ENCODE data around the gene PLA2G4F.
A peak's percentile ranks its signal among the peaks of the same experiment; 100 is the strongest.

PLA2G4F gene

DNA sequence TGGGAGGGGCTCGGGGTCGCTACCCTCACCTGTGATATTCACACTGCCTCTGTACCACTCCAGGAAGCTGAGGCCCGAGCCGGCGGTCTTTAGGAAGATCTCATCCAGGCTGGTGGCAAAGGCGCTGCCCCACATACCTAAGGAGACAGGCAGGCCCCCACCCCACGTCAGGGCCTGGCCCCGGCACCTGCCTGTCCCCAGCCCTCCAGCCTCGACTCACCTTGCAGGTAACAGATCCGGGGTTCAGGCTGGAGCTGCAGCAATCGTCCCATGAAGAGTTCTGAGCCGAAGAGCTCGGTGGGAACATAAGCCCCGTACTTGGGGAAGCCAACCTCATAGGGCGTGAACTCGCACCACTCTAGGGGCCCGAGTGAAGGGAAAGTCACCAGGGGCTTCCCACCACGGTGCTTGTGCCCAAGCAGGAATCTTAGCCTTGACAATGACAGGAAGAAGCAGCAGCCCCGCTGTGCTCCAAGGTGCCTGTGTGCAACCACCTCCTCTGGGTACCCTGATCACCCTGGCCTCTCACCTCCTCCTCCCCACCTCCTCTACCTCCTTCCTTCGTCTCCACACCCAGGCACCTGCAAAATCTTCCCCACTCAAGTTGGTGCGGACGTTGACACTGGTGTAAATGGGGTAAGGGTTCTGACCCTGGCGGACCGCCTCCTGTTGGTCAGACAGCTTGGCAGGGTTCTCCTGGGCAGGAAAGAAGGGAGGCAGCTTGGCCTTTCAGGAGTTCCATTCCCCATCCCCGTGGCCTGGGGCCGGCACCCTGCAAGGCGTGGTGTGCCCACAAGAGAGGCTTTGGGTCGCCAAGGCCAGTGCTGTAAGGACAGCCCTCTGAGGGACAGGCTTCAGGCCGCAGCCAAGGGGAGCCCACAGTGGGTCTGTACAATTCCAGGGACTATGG lies 10.6 kb downstream of the PLA2G4F start:
- no peak for DNase-seq

DNA sequence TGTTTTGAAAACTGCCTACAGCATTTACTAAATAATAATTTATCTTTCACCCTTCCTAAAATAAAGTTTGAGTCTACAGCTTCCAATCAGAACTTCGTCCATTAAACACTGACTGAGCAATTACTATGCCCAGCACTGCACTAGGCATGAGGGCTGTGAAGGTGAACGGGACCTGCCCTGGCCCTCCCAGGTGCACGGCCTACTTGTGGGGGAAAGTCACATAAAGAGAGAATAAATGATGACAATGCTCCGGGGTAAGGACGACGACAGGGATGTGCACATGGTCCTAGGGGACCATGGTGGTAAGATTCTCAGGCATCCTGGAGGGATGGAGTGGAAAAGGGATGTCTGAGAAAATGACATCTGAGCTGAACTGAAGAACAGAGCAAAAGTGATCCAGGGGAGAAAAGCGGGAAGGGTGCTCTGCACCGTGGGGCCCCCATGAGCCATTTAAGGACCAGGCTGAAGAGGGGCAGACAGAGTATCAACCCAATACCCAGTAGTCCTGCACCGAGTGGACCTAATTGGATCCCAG lies 11.5 kb downstream of the PLA2G4F start:
- no peak for DNase-seq

DNA sequence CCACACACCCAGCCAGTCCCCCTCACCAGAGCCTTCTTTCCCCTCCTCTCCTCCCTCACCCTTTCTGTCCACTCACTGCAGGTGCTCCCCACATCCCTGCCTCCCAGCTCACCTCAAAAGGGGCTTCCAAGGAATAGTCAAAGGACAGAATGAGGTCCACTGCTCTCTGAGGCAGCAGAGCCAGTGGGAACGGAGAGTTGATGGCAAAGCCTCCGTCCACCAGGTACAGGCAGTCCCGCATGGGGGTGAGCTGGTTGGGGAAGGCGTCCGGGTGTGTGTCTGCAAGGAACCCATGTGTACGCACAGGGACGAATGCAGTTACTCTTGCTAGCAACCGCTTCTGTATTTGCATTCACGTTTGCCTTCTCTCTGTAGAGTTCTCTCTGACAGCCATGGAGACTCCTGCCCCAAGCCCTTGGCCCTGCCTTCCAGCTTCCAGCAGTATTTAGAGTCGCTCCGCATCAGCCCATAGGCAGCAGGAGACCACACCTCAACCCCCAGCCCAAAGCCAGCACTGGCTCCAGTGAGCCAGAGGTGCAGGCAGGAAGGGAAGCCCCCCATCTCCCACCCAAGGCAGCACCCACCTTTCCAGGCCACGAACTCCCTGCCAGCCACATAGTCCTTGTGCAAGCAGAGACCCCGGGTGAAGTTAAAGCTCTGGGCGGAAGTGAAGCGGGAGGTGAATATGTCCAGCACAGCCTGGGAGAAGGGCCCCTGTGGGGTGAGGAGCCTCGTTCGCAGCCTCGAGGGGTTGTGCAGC lies 12.4 kb downstream of the PLA2G4F start:
- DNase-seq: no peak

DNA sequence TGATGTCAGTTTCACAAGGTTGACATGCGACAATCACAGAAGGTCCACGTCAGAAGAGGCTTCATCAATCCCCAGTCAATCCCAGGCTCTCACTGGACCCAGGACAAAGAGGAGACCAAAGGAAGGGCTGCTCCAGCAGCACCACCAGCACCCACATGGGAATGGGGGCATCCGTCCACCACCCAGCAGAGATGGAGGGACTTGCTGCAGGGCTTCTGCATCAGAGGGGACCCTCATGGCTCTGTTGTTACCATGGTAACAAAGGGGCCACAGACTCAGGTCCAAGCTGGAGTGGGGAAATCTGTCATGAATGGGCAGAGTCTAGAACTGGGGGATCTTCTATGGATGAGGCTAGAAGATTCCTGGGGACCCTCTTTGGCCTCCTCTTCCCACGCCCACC lies 13.1 kb downstream of the PLA2G4F start:
- DNase-seq: no peak

DNA sequence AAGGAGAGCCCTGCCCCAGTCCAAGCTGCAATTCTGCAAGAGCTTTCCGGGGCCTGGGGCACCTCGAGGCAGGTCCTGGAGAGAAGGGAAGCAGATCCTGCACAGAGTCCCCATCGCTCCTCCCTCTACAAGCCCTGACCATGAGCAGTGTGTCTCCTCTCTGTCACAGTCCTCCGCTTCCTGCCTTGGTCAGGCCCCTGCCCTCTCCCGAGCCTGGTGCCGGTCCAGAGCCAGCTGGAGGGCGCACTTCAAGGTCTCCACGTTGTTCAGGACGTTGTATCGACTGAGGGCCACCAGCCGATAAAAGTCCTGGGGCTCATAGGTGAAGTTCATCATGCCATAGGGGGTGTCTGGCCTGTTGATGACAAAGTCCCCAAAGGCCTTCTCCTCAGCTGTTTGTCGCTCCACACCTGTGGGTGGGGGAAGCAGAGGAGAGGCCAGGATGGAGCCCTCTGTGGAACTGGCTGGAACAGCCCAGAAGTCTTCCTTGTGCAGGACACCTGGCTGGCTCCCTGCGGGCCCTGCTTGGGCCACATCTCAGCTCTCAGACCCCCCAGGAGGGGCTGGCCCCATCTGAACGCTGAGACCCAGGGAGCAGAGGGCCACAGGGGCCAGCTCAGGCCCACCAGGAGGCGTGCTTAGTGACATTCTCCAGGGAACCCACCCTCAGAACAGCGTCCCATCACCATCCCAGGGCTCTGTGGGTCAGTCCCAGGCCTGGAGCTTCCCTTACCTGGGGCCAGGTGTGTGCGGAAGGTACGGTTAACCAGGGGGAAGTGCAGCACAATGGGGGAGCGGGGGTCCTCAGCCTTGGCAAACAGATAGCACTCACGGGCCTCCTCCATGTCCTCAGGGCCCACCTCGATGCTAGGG lies 14.4 kb downstream of the PLA2G4F start:
- DNase-seq: no peak

DNA sequence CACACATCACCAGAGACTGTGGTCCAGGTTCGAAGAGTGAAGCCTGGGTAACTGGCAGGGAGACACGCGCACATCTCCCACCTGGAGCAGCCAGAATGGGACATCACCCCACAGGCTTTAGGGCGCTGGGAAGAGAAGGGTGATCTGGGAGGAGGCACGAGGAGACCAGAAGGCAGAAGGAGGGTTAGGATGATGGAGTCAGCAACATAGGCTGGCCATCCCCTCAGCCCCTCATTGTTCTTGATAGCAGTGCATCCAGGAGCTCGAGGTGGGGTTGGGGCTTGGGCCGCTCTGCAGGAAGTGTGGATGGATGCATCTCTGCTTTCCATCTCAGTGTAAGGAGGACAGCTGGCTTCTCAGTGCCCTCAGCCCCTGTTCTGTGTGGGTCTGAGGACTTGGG lies 15.2 kb downstream of the PLA2G4F start:
- DNase-seq: no peak

DNA sequence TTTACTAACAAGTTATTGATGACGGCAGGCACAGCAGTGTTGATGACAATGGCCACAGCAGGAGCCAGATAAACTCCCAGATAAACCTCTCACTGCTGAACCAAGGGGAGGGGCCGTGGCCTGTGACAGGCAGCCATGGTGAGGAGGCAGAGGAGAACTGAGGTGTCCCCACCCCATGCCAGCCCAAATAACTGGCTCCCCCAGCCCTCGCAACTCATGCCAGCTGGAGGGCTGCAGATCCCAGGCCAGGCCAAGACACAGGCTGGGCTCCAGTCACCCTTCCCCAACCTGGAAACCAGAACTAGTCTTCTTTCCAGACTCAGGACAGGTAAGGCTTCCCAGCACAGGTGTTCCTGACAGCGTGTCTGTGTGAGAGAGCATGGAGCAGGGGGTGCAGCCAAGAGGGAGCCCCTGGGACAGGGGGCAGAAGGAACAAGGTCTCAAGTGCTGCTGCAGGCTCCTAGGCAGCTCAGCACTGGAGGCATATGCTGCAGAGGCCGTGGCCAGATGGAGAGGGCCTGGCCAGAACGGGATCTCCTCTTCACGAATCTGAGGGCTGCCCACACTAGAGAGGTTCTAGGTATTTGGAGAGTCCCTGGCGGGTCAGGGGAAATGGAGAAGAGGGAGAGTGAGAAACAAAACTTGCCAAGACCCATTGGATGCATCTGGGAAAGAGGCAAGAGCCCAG lies 15.9 kb downstream of the PLA2G4F start:
- no peak for DNase-seq

DNA sequence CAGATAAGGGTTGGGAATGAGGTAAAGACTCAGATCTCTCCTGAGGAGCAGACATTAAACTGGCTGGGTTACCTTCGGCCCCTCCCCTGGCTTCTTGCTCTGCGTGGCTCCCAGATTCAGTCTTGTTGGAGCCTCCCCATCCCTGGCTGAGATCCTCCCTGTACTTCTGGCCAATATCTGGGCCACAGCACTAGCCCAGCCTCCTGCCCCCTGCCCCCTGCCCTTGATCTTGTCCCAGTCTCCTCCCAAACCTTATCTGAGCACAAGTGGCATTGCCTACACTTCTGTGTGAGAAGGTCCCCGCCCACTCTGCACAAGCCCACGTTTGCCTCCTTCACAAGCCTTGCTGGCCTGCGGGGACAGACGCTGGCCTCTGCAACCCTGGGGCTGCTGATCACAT lies 16.8 kb downstream of the PLA2G4F start:
- no peak for DNase-seq

DNA sequence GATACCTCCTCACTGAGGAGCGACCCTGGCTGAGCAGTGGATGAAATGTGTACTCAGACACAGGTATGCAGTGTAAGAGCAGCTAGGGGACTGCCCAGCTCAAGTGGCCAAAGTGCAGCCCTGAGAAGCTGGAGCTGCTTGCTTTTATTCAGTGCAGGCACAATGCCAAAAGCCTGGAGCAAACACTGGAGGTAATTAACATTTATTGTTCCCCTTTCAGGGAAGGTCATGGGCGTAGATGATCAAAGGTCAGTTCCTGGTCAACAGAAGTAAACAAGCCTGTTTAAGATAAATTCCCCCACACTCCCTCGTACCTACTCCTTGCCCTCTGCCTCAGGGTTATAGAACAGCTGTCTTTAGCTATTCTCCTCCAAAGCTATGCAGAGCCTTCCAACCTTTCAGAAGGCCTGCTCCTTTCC lies 17.5 kb downstream of the PLA2G4F start:
- no peak for DNase-seq

DNA sequence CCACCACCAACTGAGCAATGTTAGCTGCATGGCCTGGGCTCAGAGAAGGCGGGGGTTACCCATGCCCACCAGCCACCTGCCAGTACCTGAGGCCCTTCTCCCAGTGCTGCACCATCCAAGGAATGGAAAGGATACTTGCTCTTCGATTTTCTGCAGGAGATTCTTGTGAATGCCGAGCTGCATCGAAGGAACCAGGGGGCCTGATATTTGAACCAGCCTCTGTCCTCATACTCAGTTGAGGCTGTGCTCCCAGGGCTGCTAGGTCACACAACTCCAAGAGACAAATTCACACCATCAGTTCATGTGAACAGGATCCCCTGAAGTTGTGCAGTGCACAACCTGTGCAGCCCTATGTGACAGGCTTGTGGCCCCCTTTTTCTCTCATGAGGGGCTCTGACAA lies 18.0 kb downstream of the PLA2G4F start:
- DNase-seq: no peak

DNA sequence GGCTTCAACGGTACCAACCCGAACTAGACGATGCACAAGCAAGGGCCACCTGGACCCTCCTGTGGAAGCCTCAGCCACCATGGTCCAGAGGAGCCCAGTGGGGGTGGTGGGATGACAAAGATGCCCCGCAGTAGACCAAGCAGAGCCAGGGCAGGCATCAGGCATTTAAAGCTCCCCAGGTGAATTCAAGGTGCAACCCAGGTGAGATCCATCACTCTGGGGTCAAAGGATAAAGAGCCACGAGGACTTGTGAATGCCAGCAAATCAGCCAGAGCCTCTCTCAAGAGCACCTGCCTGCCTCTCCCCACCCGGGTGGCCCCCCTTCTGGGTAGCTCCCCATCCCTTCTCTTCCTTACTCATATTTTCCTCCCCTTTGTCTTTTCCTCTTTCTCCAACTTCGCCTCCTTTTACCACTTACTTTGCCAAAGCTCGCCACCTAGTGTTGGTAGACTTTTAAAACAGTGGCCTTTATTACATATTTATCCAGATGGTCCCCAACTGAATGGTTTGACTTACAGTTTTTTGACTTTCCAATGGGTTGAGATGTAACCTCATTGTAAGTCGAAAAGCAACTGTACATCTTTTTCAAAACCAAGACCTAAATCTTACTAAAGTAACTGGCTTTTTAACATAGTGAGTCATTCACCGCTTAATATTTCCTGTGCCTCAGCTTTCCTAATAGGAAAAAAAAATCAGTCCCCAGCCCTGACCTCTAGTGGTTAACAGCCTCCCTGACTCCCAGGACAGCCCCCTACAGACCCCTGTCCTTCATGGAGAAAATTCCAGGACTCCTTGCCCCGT lies 18.8 kb downstream of the PLA2G4F start:
- peak; percentile 75 to 81 for DNase-seq

DNA sequence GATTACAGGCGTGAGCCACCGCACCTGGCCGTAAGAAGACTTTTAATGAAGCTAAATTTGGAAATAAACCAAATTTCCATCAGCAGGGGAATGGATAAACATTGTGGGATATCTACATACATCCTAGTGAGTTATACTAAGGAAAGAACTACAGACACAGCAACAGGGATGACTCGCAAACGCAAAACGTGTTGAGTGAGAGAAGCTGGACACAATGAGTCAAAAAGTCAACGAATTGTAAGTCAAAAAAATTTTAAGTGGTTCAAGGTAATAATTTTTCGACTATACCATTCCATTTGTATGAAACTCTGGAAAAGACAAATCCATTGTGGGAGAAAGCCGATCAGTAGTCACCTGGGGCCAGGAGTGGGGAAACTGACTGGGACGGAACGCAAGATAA lies 19.9 kb downstream of the PLA2G4F start:
- no peak for DNase-seq

DNA sequence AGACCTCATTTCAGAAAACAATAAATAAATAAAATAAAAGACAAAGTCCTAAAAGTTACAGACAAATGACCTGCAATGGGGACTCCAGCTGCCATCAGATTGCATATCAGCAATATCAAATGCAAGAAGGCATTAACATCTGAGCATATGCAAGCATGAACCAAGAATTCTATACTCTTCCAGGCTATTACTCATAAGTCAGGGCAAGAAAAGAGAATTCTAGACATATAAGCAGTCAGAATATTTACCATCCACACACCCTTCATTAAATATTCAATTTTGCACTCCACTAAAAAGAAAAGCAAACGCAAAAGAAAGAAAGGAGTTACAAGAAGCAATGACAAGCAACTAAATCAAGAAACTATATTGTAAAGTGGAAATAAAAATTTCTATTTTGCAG lies 21.1 kb downstream of the PLA2G4F start:
- DNase-seq: no peak

DNA sequence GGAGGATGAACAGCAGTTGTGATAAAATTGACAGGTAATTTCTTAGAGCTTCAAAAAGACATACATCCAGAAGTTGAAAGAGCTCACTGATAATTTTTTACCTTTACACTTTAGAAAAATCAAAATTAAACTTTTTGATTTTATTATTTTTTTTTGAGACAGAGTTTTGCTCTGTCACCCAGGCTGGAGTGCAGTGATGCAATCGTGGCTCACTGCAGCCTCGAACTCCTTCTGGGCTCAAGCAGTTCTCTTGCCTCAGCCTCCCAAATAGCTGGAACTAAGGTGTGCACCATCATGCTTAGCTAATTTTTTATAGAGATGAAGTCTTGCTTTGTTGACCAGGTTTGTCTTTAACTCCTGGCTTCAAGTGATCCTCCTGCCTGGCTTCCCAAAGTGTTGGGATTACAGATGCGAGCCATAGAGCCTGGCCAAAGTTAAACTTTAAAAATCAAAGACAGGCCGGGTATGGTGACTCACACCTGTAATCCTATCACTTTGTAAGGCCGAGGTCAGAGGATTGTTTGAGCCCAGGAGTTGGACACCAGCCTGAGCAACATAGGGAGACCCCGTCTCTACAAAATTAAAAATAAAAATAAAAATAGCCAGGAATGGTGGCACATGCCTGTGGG lies 21.7 kb downstream of the PLA2G4F start:
- no peak for DNase-seq

DNA sequence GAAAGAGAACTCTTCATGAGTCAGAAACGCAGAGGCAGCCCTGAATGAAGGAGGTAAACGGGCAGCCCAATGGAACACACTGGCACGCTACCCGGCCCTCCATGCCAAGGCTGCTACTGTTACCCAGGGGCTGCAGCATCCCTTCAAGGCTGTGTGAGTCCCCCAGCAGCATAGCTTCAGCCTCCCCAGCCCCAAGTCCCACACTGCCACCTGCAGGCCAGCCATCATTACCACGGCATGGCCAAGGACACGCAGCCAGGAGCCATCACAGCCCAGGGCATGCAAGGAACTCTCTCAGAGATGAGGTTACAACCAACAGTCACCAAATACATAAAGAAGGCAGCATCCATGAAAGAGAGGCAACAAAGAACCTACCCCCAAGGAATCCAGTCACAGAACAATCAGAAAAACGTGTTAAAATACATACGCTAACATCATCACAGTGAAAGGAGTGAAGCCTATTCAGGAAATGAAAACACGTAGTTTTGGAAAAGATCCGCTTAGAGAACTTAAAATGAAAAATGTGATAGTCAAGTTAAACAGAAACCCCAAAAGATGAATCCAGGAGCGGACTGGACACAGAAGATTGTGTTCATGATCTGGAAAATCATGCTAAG lies 22.4 kb downstream of the PLA2G4F start:
- peak; percentile 72 to 76 for DNase-seq

DNA sequence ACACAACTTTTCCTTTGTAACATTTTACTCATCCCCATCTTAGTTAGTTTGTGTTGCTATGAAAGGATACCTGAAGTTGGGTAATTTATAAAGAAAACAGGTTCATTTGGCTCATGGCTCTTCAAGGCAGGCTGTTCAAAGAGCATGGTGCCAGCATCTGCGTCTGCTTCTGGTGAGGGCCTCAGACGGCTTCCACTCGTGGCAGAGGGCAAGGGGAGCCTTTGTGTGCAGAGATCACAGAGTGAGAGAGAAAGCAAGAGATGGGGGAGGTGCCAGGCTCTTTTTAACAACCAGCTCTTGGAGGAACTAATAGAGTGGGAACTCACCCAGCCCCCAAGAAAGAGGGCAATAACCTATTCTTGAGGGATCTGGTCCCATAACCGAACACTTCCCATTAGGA lies 23.1 kb downstream of the PLA2G4F start:
- DNase-seq: no peak

DNA sequence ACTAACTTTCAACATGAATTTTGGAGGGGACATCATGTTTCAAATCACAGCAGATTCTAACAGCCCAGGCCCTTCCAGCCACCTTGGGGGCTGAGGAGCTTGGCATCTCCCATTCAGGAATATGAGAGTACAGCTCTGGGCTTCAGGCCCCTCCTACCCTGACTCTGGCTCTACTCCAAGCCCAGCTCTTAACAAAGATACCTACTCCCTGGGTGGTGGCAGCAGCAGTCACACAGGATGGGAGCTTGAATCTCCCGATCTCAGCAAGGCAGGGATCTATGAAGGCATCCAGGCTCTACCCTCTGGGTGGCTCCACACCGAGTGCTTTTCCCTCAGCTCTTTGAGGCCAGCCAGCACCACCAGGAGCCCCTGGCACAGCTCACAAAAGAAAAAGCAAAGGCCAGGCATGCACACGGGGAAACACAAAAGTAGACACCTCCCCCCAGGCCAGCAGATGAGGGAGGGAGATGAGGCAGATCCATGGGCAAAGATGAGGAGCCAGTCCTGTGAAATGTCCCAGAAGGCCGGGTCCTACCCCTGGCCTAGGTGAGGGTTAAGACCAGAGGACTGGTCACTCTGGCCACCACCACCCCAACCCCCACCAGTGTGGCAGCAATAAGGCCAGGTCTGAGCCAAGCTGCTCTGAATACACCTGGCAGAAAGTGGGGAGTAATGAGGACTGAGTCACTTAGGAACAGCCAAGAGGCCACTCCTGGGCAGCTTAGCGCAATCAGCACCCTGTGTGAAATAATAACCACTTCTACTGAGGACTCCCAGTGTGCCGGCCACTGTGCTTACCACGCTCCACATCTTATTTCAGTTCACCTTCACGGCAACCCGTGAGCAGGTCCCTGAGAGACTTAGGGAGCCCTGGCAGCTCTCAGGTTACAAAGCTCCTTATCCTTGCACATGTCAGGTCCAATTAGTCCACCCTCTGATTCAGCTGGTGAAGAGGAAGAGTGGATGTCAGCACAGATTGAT lies 24.3 kb downstream of the PLA2G4F start:
- DNase-seq: peak; percentile 98 to 99

DNA sequence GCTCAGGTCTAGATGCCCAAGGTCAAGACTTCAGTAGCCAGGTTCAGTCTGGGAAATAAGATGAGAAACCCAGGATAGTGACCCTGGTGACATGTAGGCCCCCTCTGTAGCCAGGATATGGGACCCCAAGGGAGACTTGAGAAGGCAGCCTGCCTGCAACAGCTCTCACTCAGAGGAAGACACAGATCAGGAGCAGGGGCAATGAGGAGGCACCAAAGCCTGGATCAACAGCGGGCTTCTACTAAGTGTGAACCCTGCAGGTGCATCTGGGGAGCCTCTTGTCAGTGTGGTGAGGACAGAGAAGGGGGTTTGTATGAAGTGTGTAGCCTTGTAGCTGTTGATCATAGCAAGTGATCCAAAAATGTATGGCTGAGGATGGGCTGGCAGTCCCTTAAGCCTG lies 25.4 kb downstream of the PLA2G4F start:
- DNase-seq: no peak
